ENCODE results near the gene LYPD5. TPM values are rescaled to one million over a fixed set of nuclear protein-coding genes. Genes with fewer than 3 reads are reported as not detected.

Gene LYPD5
- total and polyA plus RNA-seq, 2 donors from 2014 or later, result 1.8 to 4.2 TPM

DNA sequence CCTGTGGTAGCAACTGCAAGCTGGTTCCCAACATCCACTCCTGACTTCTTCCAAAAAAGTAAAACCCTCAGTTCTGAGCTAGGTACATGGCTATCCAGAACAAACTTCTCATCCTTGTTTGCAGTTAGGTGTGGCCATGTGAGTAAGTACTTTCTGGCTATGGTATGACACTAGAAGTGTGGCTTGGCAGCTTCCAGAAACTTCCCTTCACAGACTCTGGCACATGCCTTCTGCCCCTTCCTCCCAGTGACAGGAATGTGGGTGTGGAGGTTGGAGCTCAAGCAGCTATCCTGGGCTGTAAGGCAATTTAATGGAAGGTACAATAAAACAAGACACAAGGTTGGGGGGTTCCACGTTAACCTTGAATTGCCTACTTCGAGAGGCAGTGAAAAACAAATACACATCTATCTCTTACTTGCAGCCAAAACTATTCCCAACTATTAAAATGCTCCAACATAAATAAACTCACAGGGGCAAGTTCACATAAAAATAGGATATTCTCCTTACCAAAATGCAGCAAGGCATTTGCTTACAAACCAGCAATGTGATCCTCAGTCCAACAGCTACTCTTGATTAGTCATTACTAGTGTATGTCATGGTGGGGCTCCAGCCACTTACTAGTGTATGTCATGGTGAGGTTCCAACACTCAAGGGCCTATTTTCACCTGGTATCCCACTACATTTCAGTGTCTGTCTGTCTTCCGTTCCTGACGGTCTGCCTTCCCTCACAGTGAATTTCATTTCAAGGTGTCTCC, 50.6 kb downstream of the LYPD5 start:
- Histone ChIP-seq H3K27ac (ENCODE audit: low read depth in 2 of 2, low read length in 2 of 2) (no peak overlapping the region), H3K4me1 (ENCODE audit: control insufficient read depth in 2 of 3, insufficient read depth in 2 of 3, low read depth in 1 of 3, low read length in 3 of 3) (peaks cover 0 to 14% (median 4%) of the 10 kb centered on the region in 3 donors), H3K9me3 (ENCODE audit: control insufficient read depth in 2 of 3, insufficient read depth in 1 of 3, low read length in 3 of 3) (no peaks in the 10 kb centered on the region), H3K27me3 (ENCODE audit: control insufficient read depth, insufficient read depth, low read length) (no peaks in the 10 kb centered on the region), H3K36me3 (ENCODE audit: control insufficient read depth in 2 of 3, insufficient read depth in 3 of 3, low read length in 3 of 3) (peaks cover 0 to 25% (median 15%) of the 10 kb centered on the region in 3 donors), H3K9ac (ENCODE audit: low read length in 3 of 3) (no peak overlapping the region), H3K4me3 (ENCODE audit: low read length in 3 of 3) (no peak overlapping the region)
- FAIRE-seq (no peak), DNase-seq (no peak)
- intact Hi-C loops (cut with DNase I), result no loop called here
- TF ChIP-seq, protein P1, sequence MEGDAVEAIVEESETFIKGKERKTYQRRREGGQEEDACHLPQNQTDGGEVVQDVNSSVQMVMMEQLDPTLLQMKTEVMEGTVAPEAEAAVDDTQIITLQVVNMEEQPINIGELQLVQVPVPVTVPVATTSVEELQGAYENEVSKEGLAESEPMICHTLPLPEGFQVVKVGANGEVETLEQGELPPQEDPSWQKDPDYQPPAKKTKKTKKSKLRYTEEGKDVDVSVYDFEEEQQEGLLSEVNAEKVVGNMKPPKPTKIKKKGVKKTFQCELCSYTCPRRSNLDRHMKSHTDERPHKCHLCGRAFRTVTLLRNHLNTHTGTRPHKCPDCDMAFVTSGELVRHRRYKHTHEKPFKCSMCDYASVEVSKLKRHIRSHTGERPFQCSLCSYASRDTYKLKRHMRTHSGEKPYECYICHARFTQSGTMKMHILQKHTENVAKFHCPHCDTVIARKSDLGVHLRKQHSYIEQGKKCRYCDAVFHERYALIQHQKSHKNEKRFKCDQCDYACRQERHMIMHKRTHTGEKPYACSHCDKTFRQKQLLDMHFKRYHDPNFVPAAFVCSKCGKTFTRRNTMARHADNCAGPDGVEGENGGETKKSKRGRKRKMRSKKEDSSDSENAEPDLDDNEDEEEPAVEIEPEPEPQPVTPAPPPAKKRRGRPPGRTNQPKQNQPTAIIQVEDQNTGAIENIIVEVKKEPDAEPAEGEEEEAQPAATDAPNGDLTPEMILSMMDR (IDR thresholded peaks at IDR 0.05; ENCODE audit: borderline replicate concordance, extremely low read depth, insufficient read depth), result no peak

DNA sequence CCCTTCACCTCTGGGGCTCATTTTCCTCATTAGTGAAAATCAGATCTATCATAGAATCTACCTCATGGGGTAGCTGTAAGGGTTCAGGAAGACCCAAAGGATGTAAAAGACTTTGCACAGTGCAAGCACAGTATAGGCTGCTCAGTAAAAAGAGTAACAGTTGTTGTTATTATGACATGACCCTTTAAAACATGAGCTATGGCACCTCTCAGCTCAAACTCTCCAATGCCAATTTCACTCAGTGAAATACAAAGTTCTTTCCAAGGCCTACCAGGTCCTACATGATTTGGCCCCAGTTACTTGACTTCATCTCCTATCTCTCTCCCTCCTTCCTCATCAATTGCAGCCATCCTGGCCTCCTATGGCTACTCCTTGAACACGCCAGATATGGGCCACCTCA, 52.3 kb downstream of the LYPD5 start:
- TF ChIP-seq, protein P1 (IDR thresholded peaks at IDR 0.05; ENCODE audit: borderline replicate concordance, extremely low read depth, insufficient read depth), result no peak
- Histone ChIP-seq H3K9ac (ENCODE audit: low read length in 3 of 3) (no peak overlapping the region), H3K4me1 (ENCODE audit: control insufficient read depth in 2 of 3, insufficient read depth in 2 of 3, low read depth in 1 of 3, low read length in 3 of 3) (peaks cover 0 to 11% (median 4%) of the 10 kb centered on the region in 3 donors), H3K4me3 (ENCODE audit: low read length in 3 of 3) (no peak overlapping the region), H3K27me3 (ENCODE audit: control insufficient read depth, insufficient read depth, low read length) (no peaks in the 10 kb centered on the region), H3K27ac (ENCODE audit: low read depth in 2 of 2, low read length in 2 of 2) (no peak overlapping the region), H3K9me3 (ENCODE audit: control insufficient read depth in 2 of 3, insufficient read depth in 1 of 3, low read length in 3 of 3) (no peaks in the 10 kb centered on the region), H3K36me3 (ENCODE audit: control insufficient read depth in 2 of 3, insufficient read depth in 3 of 3, low read length in 3 of 3) (peaks cover 3 to 28% (median 18%) of the 10 kb centered on the region in 3 donors)
- DNase-seq, result no peak
- no peak for FAIRE-seq
- intact Hi-C loops (cut with DNase I), result no loop called here

DNA sequence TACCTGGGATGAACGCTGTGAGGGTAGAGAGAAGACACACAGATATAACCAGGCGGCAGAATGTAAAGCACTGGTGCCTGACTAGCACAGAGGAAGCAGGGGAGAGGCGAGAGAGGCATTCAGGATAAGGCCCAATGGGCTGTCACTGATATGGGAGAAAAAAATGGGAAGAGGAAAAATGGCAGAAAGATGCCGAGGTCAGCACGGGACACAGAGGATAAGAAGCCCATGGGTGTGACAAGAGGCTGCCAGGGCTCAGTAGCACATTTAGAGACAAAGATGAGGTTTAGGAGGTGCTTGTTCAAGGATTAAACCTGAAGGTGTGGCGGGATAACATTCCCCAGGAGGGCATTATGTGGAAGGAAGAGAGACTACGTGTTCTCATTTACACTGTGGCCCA, 53.1 kb downstream of the LYPD5 start:
- no peak overlapping the region for H3K9ac ChIP-seq (ENCODE audit: low read length in 3 of 3)
- intact Hi-C loops (cut with DNase I), result no loop called here
- no peak overlapping the region for H3K27ac ChIP-seq (ENCODE audit: low read depth in 2 of 2, low read length in 2 of 2)
- peaks cover 4 to 32% (median 18%) of the 10 kb centered on the region in 3 donors for H3K36me3 ChIP-seq (ENCODE audit: control insufficient read depth in 2 of 3, insufficient read depth in 3 of 3, low read length in 3 of 3)
- no peak overlapping the region for H3K4me3 ChIP-seq (ENCODE audit: low read length in 3 of 3)
- H3K4me1 ChIP-seq (ENCODE audit: control insufficient read depth in 2 of 3, insufficient read depth in 2 of 3, low read depth in 1 of 3, low read length in 3 of 3), result peaks cover 0 to 11% (median 4%) of the 10 kb centered on the region in 3 donors
- TF ChIP-seq, protein P1 (IDR thresholded peaks at IDR 0.05; ENCODE audit: borderline replicate concordance, extremely low read depth, insufficient read depth), result no peak
- no peak for DNase-seq
- H3K27me3 ChIP-seq (ENCODE audit: control insufficient read depth, insufficient read depth, low read length), result no peaks in the 10 kb centered on the region
- no peaks in the 10 kb centered on the region for H3K9me3 ChIP-seq (ENCODE audit: control insufficient read depth in 2 of 3, insufficient read depth in 1 of 3, low read length in 3 of 3)
- FAIRE-seq, result no peak

Data from kidney (tissue), 14 donors.